ENCODE data around the gene RAB11FIP5.
"Not testable (repeated sequence)": the region's sequence is repeated elsewhere in the genome, so short reads cannot be mapped to it uniquely, and the experiment has no call there.

The RAB11FIP5 gene

DNA sequence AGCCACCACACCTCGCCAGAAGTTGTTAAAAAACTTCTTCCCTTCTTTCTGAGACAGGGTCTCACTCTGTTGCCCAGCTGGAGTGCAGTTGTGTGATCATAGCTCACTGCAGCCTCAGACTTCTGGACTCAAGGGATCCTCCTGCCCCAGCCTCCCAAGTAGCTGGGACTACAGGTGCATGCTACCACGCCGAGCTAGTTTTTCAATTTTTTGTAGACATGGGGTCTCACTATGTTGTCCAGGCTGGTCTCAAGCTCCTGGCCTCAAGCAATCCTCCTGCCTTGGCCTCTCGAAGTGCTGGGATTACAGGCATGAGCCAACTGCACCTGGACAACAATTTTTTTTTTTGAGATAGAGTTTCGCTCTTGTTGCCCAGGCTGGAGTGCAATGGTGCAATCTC is 47.7 kb downstream of the RAB11FIP5 start:
- not testable (repeated sequence) for DNase-seq

DNA sequence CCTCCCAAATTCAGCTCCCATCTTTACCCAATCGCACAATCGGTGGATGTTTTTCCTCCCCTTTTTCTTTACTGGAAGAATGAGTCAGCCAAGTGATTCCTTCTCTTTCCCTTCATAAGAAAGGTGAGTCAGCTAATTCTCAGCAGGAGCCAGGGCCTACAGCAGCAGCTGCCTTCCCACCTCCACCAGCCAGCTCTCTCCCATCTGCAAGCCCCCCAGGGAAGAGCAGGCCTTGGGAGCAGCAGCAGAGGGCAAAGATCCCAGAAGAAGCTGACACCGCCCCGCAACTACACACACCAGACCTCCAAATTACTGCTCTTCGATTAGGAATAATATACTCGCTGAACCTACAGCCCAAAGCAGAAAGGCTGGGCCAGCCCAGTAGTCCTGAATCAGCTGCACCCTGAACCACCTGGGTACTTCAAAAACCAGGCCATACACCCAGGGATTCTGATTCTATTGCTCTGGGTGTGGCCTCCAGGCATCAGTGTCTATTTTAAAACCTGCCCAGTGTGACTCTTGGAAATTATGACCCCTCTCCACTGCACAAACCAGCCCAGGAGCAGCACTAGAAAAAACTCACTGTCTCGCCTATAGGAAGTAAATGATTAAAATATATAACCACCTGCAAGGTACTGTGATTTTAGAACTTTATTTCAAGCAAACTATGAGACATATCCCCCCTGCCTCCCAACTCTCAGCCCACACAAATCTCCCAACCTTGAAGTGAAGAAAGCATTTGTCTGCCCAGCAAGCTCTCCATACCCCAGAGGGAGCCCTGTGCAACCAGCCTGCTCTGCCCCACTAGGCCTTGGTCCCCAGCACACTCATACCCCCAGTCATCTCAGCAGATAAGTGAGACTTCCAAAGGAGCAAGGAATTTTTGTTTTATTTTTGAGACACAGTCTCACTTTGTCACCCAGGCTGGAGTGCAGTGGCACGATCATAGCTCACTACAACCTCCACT is 48.6 kb downstream of the RAB11FIP5 start:
- DNase-seq = no peak

DNA sequence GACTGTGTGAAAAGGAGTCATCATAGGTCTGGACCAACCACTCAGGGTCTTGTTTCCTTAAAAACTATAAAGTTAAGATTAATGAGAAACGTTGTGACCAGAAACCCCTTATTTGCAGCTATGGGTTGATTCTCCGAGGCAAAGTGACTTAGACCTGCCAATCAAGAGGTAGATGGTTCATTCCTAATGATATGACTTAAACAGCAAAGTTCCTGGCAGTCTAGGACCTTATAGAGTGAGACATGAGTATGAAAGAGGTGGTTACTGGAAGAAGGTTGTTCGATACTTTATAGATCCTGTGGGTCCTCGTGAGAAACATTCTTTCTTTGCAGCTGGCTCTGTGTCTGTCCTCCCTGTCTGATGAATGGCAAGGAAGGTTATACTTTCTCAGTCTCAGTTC is 49.3 kb downstream of the RAB11FIP5 start:
- no peak for DNase-seq

DNA sequence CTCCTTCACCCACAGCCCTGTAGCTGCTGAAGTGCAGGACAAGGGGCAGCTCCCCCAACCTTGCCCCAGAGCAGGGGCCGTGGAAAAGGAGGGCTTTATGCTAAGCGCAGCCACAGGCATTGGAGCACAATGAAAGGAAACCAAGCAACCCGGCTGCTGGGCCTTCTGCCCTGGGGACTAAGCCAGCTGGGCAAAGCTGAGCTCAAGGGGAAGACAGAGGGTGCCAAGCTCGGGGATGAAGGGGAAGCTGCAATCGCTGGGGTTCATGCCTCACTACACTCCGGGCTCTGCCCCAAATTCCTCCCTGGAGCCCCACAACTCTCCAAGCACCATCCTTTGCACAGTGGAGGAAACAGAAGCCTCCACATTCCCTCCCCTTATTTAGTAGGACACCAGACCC is 53.6 kb downstream of the RAB11FIP5 start:
- no peak for DNase-seq

DNA sequence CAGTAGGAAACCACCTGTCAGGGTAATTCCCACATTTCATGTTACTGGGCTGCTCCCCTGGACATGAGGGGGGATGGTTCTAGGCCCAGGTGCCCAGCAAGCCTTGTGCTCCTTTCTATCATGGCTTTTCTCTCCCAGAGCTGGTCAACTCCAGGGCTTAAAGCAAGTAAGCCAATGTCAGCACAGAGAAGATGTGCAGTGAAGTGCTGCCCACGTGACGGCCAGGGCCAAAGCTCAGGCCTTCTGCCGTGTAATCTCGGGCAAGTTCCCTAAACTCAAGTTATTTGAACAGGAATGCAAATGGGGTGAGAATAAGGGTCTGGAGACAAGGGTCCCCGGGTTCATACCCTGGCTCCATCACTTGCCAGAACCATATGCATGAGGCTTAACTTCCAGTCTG is 57.8 kb downstream of the RAB11FIP5 start:
- no peak for DNase-seq

DNA sequence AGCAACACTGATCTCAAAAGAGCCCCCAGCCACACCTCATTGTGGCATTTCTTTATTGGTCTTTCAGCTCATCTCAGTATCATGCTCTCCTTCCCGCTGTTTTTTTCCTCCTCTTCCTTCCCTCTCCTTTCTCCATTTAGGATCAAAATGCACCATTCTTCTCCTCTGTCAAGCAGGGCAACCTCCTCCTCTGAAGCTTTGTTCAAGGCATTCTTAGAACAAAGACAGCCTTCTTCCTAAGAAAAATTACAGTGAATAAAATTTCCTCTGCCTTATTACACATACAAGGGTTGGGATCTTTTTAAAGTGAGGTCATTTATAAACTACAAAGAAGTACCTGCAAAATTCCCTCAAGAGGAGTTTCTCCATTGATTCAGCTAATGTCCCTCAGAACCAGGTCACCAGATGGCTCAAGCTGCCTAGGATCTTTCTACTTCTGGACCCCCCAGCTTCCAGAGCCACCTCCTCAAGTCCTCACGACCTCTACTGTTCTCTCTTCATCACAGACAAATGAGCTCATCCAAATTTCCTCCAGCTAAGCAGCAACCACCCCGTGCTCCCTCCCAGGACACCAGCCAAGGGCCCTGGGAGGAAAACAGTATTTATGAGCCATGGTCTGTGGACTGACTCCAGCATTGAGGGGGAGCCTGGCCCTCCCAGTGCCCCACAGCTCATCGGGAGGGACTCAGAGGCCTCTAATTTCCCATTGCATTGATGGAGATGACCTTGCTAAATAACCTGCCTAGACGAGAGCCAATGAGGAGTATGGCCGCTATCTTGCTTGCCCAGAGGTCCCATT is 59.2 kb downstream of the RAB11FIP5 start:
- no peak for DNase-seq

DNA sequence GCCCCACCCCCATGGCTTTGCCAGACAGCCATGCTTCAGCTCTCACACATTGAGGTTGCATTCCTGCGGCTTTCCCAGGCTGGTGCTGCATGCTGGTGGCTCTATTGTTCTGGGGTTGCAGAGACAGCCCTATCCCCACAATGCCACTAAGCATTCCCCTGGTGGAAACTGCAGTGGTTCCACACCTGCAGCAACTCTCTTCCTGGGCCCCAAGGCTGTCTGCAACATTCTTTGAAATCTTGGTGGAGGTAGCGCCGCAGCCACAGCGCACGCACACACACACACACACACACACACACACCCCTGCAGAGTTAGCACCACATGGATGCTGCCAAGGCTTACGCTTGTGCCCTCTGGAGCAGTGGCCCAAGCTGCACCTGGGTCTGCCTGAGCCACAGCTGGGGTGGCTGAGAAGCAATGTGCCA is 62.6 kb downstream of the RAB11FIP5 start:
- DNase-seq = no peak

DNA sequence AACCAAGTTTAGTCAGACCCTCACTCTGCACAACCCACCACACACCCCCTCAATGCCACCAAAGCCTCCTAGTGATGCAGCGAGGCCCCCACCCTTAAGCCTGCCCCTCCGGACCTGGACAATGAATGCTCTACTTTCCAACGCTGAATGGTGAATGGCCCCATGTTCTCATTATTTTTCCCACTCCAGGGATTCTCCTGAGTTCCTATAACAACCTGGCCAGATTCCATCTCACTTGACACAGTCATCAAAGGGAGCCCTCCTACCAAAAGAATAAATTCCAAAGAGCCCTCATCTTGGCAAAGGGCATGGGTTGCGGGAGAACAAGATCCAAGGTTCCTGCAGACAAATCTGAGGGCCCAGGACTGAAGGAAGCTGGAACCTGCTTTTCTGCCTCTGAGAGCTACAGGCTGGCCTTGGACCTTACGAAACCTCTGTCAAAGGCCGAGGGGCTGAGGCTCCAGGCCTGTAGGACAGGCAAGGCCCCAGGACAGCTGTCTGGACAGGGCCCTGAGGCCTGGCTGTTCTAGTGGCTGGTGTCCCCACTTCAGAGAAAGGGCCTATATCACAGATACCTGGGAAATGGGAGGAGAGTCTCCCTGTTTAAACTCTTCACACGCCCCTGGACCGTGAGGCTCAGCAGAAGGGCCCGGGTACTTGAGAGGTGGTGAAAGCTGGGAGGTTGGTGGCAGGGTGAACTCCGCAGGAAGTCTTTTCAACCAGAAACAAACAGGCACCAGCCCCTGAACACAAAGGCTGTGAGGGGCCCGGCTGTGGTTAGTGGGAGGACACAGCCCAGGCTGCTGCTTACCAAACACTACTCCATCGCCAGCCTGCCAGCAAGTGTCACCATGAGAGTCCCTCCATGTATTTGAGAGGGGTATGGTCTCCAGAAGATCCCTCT is 68.6 kb downstream of the RAB11FIP5 start:
- DNase-seq = no peak

DNA sequence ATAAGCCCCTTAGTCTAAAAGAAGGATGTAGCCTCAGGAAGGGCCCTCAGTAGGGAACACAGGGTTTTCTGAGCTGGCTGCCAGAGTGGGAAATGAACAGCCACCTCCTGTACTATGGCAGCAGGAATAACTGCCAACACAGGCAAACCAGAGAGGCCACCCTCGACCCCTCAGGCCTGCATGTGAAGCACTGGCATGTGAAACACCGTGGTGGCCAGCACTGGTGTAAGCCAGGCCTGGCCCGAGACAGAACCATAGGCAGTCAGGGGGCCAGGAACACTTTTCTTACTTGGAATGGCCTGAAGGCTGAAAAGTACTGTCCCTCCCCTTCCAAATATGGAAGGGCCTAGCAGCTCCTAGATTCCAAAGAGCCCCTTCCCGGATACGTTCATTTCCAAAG is 69.5 kb downstream of the RAB11FIP5 start:
- no peak for DNase-seq

DNA sequence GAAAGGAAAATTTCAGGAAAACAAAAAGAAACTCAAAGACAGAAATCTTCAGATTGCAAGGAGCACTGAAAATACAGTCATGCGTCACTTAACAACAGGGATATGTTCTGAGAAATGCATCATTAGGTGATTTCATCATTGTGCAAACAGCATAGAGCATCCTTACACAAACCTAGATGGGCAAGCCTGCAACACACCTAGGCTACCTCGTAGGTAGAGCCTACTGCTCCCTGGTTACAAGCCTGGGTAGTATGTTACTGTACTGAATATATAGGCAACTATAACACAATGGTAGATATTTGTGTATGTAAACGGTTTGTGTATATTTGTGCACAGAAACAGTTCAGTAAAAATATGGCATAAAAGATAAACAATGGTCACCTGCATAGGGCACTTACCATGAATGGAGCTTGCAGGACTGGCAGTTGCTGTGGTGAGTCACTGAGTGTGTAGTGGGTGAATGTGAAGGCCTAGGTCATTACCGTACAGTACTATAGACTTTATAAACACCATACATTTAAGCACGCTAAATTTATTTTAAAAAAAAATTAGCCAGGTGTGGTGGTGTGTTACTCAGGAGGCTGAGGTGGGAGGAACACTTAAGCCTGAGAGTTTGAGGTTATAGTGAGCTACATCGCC is 74.7 kb downstream of the RAB11FIP5 start:
- DNase-seq = no peak

DNA sequence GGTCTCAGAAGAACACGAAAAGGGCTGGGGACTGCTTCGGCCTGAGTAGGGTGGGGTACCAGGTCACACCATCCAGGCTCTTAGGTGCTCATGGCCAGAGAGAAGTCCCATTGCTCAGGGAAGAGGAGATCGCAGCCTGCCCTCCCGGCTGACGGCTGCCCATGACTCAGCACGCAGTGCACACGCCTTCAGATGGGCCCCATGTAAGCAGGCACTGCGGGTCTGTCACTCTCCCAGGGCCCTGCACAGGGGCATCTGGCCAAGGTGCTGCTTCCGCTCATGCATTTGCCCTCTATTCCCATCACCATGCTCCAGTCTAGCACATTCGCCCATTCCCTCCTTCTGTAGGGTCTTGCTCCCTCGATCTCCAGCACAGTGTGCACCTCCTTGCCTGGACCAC is 76.0 kb downstream of the RAB11FIP5 start:
- no peak for DNase-seq

DNA sequence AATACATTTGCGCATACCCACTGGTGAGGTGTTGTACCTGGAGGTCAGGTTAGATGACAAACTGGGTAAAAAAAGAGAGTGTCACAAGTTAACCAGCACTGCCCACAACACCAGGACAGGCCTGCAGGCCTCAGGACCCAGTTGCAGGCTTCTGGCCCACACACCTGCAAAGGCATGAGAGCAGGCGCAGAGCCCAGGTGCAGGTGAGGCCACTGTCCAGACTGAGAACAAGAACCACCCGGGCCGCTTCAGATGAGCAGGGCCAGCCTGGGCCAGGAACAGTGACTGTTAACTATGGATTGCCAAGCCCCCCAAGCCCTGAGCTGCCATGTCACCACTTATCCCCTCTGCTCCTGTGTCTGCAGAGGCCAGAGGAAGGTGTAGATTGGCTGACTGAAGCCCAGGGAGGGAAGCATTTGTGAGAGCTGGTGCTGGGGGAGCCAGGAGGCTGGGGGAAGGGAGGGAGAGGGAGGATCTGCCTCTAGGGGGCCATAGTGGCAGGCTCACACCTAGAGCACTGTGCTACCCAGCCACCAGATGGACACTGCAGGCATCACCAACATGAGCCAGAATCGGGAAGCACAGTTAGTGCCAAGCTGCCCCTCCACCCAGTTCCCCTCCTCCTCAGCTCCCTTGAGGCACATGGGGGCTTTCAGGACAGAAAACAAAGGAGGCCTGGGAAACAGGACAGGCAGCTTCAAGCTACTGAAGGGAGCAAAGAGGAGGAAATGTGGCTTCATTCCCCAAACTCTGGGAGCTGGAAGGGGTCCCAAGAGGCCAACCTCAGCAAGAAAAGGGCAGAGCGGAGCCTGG is 76.6 kb downstream of the RAB11FIP5 start:
- DNase-seq = no peak

DNA sequence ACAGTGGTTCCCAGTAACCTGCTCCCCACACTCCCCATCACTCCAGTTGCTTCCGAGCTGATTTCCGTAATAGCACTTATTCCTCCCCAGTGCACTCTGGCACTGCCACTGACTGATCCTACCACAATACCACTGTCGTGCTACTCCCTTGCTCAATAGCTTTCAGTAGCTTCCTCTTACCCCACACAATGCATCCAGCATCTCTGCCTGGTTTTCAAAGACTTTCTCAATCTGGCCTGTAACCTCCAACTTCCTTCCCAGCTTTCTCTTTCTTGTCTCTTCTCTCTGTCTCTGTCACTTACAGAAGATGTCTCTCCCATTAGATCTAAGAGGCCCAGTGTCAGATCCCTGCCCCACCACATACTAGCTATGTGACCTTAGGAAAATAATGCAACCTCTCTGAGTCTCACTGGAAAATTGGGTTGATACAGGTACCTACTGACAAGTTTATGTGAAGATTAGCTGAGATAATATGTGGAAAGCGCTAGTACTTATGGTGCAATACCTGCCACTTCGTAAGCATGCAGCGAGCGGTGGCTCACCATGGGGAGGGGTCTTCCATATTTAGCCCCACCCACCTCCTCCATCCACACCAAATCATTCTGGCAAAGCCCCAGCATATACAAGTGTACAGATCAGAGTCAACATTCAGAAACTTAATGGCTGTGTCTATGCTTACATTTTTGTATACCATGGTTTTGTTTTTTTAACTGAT is 77.9 kb downstream of the RAB11FIP5 start:
- no peak for DNase-seq

DNA sequence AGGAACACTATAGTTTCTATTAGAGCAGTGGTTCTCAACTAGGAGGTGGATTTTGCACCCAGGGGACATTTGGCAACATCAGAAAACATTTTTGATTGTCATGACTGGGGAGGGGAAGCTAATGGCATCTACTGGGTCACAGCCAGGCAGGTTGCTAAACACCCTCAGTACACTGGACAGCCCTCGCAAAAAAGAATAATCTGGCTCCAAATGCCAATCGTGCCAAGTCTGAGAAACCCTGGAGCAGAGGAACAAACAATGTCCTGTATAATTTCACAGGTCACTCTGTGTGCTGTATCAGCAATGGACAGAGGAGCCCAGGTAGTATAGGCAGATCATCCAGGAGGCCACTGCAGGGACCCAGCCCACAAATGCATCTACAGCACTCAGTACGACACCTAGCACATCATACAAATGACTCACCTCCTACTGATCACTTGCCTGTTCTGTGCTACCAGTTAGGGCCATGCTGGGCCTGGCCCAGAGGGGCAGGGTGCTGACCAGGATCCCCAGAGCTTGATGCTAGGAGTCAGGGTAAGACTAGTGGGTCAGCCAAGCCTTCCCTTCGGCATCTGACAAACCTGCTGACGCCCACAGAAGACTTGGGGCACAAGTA is 78.9 kb downstream of the RAB11FIP5 start:
- DNase-seq = no peak

DNA sequence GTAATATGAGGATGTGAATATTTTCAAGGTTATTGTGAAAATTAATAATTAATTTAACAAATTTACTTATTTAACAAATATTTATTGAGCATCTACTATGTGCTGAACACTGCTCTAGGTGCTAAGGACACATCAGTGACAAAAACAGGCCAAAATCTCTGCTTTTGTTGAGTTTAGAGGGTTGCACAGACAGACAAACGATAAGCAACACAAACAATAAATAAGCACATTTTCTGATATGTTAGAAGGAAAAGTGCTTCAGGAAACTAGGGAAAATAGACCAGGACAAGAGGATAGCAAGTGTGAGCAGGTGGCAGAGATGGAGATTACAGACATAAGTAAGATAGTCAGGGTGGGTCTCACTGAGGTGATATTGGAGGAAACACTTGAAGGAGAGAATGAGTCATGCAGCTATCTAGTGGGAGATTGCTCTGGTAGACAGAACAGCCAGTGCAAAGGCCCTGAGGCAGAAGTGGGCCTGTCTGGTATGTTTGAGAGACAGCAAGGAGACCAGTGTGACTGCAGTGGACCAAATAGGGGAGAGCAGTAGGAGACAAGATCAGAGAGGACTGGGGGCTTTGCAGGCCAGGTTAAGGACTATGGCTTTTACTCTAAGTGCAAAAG is 79.5 kb downstream of the RAB11FIP5 start:
- no peak for DNase-seq

DNA sequence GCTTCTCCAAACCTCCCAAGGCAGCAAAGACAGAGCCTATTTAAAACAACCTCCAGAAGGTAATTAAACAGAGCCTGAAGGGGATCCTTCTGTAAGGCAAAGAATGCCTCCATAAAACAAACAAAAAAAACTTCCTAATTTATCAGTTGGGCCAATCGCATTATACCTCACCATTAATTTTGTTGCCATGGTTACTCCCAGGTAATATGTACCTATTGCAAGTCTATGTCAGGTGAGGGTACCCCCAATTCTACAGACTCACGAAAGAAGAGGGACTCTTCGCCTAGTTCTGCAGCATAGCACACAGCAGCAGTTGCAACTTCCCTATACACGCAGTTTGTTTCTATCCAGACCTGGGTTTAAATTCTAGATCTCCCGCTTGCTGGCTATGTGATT is 80.0 kb downstream of the RAB11FIP5 start:
- no peak for DNase-seq

DNA sequence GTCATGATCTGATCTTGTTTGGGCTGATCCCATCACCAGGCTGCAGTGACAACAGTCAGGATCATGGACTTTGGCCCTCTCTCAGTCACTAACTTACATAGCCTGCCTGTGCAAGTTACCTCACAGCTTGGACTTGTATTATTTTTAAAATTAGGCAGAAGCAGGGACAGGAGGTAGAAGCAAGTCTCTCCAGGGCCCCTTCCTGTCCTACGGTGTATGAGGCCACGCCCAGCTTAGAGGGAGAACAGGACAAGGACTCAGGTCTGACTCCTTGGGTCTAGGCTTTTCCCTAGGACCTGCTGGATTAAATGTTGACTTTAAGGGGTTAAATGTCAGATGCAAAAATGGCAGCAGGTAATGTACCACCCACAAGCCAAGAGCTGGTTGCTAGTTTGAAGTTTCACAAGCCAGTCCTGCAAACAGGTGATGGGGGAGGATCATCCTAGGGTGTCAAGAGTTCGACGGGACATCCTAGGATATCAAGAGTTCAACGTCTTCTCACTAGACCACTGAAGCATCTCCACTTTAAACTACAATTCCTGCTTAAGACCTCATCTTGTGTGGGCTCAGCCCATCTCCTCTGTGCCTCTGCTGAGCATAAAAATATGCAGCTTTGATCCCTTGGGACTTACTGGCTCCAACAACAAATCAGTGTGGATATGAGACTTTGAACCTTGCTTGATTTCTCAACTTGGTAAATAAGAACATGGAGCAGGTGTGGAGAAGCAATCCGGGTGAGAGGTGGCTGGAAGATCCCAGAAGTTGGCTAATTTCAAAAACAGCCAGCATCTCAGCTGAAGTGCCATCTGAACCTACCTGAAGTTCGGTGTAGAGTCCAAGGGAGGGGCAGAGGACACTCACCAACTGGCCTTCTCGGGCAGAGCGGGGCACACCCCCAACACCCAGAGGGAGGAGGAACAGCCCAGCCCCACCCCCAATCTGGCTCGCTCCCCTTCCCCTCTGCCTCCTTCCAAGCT is 80.7 kb downstream of the RAB11FIP5 start:
- DNase-seq = no peak

DNA sequence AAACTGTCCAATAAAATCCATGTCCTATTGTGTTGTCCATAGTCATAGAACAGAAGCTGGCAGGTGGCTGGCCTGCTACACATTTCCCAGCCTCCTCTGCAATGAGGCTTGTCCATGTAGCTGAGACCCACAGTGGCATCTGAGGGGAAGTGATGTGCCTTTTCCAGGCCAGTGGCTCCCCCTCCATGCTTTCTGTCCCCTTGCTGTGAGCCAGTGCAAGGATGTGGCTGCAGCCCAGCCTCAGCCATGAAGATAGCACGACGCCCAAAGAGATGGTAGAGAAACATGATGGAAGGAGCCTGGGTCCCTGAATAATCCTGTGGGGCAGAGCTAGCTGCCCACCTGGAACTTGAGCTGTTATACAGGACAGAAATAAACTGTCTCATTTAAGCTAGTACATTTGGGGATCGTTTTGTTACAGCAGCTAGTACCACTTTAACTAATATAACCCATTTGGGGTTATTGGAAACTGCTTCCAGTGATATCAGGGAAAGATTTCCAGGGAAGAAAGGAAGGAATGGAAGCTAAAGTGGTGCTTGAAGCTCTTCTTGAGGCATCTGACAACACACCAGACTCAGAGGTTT is 81.6 kb downstream of the RAB11FIP5 start:
- no peak for DNase-seq
